GM06990 (cell line): ENCODE data around the gene ANKRD34A.
A peak's percentile ranks its signal among the peaks of the same experiment; 100 is the strongest.

Experiments used
- DNase-seq: peaks from one replicate; pipeline ENCODE4 v3.0.0-alpha.2; 2011; ENCODE audit not compliant: insufficient read length; ENCODE audit errors: extremely low read depth
- H3K27me3 ChIP-seq: replicated peaks from 2 replicates; pipeline ENCODE4 v1.6.0; 2011; ENCODE audit warnings: low read length; ENCODE audit not compliant: control insufficient read depth, insufficient read depth
- H3K36me3 ChIP-seq: 2 replicates; pipeline ENCODE4 v1.5.1; 2011; ENCODE audit warnings: low read length; ENCODE audit not compliant: control insufficient read depth, insufficient read depth
- H3K4me3 ChIP-seq: replicated peaks from 2 replicates; pipeline ENCODE4 v1.5.1; 2011; ENCODE audit warnings: low read depth, mild to moderate bottlenecking, control low read depth, low read length
- CTCF ChIP-seq: IDR thresholded peaks from 2 replicates; pipeline ENCODE4 v1.5.1; 2011; ENCODE audit warnings: low read length, control low read depth, mild to moderate bottlenecking, inconsistent platforms; ENCODE audit not compliant: insufficient read depth, poor library complexity, severe bottlenecking

Gene ANKRD34A

GRCh38 chr1:145918992-145919939 is 45.1 kb downstream of the ANKRD34A start:
- no peaks in the 10 kb centered on the region for H3K27me3 ChIP-seq
- peaks cover 2% of the 10 kb centered on the region for H3K36me3 ChIP-seq
- peak overlapping the region; percentile 85 for H3K4me3 ChIP-seq
- no peak for TF ChIP-seq CTCF
- DNase-seq: peak; percentile 54

GRCh38 chr1:145918144-145918991 is 46.0 kb downstream of the ANKRD34A start, which contains the start of gene PEX11B:
PEX11B (minus strand) TSS chr1:145918717; CDS start chr1:145918688, 29 bp downstream.
- Histone ChIP-seq H3K27me3 (no peaks in the 10 kb centered on the region), H3K4me3 (peak within 1 kb of the TSS; percentile 85), H3K36me3 (peaks cover 2% of the 10 kb centered on the region)
- no peak for TF ChIP-seq CTCF
- DNase-seq: peak; percentile 92

GRCh38 chr1:145917595-145917994 is 46.8 kb downstream of the ANKRD34A start:
- Histone ChIP-seq H3K4me3 (peak overlapping the region; percentile 85), H3K36me3 (peaks cover 2% of the 10 kb centered on the region), H3K27me3 (no peaks in the 10 kb centered on the region)
- TF ChIP-seq CTCF: no peak
- DNase-seq: no peak

GRCh38 chr1:145916745-145917144 is 47.6 kb downstream of the ANKRD34A start:
- H3K4me3 ChIP-seq: no peak overlapping the region
- TF ChIP-seq CTCF: no peak
- no peak for DNase-seq

DNA sequence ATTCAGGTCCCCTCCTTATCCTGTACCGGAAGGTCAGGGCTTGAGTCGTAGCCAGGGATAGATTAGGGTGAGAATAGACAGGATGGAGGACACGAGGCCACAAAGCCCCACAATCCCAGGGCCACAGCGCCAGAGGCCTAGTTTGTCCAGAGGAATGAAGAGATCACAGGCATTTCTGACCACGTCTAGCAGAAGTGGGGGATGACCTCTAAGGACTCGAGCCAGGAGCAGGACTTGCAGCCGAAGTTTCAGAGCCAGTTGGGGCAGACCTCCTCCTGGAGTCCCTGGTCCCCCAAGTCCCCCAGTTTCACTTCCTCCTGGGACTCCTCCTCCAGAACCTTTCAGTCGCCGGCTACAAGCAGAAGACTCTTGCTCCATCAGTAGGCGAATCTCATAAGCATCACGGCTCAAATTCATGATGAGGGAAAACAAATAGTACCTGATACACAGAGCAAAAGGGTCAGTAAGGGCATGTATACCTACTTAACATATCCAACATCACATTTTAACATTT is 52.2 kb downstream of the ANKRD34A start:
- Histone ChIP-seq H3K4me3 (no peak overlapping the region), H3K27me3 (no peaks in the 10 kb centered on the region), H3K36me3 (peaks cover 4% of the 10 kb centered on the region)
- TF ChIP-seq CTCF: no peak
- DNase-seq: no peak

More at GRCh38 chr1:145916745-145917144, 47.6 kb downstream of the ANKRD34A start:
- no peaks in the 10 kb centered on the region for H3K27me3 ChIP-seq
- H3K36me3 ChIP-seq: peaks cover 4% of the 10 kb centered on the region
